Measurements from ENCODE around the gene RAB43.
"Not testable (repeated sequence)": the region's sequence is repeated elsewhere in the genome, so short reads cannot be mapped to it uniquely, and the experiment has no call there.

Gene RAB43

DNA sequence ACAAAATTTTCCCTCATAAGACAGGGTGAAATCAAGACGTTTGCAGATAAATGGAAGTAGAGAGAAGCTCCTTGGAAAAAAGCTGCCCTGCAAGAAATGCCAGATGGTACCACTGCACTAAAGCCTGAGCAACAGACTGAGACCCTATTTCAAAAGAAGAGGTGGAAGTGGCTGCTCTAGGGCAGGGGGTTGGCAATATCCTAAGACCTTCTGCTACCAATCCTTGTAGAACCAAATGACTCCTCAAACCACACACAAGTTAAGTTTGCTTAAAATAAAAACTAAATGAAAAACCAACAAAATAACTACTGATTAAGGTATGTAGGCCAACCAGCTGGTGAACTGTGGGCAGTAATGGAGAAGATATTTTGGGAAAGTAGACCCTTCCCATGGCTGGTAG is 21.3 kb downstream of the RAB43 start:
- no peak for DNase-seq (ENCODE audit: low read depth in 2 of 3, low spot score in 1 of 3)

GRCh38 chr3:129095285-129095684 is 26.3 kb downstream of the RAB43 start:
- no peak for DNase-seq (ENCODE audit: low read depth in 2 of 3, low spot score in 1 of 3)

- not testable (repeated sequence) for DNase-seq (ENCODE audit: low read depth in 2 of 3, low spot score in 1 of 3)
Measured at GRCh38 chr3:129088312-129088711, 33.3 kb downstream of the RAB43 start.

GRCh38 chr3:129087904-129088303 is 33.7 kb downstream of the RAB43 start:
- not testable (repeated sequence) for DNase-seq (ENCODE audit: low read depth in 2 of 3, low spot score in 1 of 3)

DNA sequence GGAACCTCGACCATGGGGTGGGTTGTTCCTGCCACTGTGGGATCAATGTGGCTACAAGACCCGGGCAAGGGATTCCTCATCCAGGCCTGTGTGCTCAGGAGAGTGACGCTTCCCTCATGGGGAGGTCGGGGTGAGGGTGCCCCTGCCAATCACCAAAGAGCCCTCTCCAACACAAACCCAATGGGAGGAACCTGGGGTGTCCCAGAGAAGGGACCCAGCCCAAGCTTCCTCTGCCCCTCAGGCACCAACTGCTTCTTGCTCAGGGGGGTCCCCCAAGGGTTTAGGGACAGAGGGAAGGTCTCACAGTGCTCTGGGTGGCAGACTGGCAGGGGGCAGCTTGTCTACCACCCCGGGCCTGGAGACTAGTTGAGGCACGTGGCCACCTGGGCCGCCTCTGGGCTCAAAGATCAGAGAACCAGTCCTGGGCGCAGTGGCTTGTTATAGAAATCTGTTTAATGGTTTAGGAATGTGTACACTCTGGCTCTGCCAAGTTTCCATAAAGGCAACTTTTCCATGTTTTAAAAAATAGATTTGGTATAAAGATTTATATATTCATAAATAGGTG is 34.4 kb downstream of the RAB43 start:
- no peak for DNase-seq (ENCODE audit: low read depth in 2 of 3, low spot score in 1 of 3)

DNA sequence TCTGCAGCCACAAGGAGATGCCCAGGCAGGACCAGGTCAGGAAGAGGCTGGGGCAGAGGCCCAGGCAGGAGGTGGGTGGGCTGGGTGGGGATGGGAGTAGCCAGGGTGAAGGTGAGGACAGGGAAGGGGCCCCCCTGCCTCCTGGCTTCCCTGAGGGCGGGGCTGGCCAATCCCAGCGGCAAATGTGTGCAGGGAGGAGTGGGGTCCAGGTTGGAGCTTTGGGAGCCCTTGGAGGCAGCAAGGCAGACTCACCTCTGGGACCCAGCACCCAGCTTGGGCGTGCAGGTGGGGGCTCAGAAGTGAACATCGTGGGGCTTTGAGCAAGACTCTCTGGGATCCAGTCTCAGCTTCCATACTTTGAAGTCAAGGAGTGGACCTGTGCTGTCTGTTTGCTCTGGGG is 35.8 kb downstream of the RAB43 start:
- no peak for DNase-seq (ENCODE audit: low read depth in 2 of 3, low spot score in 1 of 3)

DNA sequence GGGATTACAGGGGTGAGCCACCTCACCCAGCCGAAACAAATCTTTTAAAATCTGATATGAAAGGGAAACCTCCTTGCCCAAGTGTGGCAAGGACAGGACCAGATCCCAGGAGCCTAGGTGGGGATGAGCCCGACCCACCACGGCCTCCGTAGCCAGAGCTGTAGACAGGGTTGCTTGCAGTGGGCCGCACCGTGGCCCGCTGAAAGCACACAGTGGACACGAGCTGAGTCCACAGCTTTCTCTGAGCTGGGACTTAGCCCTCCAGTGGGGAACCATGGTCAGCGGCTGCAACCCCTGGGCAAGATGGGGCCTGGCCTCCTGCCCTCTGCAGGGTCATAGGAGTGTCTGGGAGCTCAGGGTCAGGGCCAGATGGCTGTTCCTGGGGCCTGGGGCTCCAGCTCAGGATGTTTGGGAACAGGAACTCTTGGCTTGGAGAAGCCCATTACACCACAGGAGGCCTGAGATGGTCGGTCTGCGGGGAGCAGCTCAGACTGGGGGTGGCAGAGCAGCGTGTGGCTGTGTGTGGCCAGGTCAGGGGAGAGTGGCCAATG is 36.4 kb downstream of the RAB43 start:
- no peak for DNase-seq (ENCODE audit: low read depth in 2 of 3, low spot score in 1 of 3)

DNA sequence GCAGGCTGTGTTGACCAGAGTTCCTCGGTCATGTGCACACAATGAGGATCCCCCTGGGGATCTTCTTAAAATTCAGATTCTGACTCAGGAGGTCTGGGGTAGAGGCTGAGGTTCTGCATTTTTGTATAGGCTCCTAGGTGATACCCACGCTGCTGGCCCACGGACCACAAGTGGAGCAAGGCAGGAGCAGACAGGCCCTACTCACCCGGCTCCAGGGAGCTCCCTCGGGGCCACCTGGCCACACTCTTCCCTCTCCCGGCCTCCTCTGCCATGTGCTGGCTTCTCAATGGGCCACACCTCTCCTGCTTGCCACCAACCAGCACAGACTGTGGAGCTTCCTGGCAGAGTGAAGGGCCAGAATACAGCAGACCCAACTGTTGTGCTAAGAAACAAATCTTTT is 37.1 kb downstream of the RAB43 start:
- DNase-seq (ENCODE audit: low read depth in 2 of 3, low spot score in 1 of 3), result no peak

- DNase-seq (ENCODE audit: low read depth in 2 of 3, low spot score in 1 of 3), result no peak
Measured at GRCh38 chr3:129082026-129082425, 39.6 kb downstream of the RAB43 start.

DNA sequence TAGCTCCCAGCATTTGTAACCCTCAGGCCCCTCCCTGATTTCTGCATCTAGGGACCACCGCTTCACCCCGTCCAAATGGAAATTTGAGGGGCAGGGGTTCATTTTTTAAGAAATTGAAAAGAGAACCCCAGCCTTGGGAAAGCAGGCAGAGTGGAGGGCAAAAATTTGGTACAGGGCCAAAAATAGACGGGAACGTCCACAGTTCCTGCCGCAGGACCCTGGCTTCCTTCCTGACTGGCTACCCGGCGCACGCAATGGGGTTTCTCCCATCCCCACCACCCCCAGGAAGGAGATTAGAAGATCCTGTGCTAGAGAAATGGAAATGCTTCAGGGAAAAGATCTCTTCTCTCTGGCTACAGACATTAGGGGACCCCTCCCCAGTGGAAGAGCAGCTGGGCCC is 40.1 kb downstream of the RAB43 start:
- DNase-seq (ENCODE audit: low read depth in 2 of 3, low spot score in 1 of 3), result no peak

GRCh38 chr3:129078510-129078909 is 43.1 kb downstream of the RAB43 start:
- no peak for DNase-seq (ENCODE audit: low read depth in 2 of 3, low spot score in 1 of 3)

DNA sequence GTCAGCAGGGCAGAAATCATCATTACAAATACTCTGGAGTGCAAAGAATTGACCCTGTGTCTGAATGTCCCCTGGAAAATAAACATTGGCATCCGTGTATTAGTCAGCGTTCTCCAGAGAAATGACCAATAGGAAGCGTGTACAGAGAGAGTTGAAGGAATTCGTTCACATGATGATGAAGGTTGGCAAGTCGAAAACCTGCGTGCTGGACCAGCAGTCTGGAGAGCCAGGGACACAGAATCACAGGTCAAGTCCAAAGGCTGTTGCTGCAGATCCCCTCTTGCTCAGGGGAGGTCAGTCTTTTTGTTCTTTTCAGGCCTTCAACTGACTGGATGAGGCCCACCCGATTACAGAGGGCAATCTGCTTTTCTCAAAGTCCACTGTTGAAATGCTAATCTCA is 44.4 kb downstream of the RAB43 start:
- no peak for DNase-seq (ENCODE audit: low read depth in 2 of 3, low spot score in 1 of 3)

DNA sequence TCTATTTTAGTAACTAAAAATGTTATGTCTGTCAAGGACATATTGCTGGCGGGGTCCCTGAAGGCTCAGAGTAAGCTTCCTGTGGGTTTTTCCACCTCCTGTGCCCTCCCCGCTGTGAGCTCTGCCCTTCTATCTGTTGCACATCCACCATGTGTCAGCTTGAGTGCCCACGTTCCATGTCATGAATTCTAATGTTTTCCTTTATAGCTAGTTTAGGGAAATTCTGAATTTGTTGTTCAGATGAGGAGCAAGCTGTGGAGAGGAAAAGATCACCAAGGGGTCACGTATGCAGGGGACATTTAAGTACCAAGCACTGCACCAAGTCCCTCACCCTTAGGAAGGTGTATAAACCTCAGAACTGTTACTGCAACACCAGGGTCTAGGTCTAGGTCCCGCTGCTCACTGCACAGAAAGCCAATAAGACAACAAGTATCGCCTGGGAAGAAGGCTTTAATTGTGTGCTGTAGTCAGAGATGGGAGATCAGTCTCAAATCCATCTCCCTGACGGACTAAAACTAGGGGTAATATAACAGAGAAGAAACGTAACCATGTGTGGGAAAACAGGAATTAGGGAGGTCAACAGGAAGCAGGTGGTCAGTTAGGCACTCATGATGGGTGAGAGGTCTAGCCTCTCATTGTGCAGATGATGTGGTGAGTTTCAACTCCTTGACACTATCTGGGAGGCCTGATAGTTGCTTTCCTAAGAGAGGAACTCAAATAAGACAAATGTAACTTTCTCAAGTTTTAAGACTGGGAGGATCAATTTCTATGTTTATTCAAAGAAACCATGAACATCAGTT is 51.3 kb downstream of the RAB43 start:
- no peak for DNase-seq (ENCODE audit: low read depth in 2 of 3, low spot score in 1 of 3)

DNA sequence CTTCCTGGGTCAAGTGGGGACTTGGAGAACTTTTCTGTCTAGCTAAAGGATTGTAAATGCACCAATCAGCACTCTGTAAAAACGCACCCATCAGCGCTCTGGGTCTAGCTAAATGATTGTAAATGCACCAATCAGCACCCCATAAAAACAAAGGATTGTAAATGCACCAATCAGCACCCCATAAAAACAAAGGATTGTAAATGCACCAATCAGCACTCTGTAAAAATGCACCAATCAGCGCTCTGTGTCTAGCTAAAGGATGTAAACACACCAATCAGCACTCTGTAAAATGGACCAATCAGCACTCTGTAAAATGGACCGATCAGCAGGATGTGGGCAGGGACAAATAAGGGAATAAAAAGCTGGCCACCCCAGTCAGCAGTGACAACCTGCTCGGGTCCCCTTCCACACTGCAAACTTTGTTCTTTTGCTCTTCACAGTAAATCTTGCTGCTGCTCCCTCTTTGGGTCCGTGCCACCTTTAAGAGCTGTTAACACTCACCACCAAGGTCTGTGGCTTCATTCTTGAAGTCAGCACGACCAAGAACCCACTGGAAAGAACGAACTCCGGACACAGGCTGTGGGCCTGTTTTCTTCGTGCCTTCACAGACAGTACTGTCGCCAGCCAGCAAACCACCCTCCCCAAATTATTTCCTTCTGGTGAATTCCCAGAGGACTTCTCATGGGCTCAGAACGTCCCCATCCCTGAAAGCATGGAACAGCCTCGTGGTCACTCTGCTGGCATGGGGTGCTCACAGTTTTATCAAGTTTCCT is 52.1 kb downstream of the RAB43 start:
- not testable (repeated sequence) for DNase-seq (ENCODE audit: low read depth in 2 of 3, low spot score in 1 of 3)

- DNase-seq (ENCODE audit: low read depth in 2 of 3, low spot score in 1 of 3), result no peak
Measured at GRCh38 chr3:129068291-129068886, 53.2 kb downstream of the RAB43 start.

DNA sequence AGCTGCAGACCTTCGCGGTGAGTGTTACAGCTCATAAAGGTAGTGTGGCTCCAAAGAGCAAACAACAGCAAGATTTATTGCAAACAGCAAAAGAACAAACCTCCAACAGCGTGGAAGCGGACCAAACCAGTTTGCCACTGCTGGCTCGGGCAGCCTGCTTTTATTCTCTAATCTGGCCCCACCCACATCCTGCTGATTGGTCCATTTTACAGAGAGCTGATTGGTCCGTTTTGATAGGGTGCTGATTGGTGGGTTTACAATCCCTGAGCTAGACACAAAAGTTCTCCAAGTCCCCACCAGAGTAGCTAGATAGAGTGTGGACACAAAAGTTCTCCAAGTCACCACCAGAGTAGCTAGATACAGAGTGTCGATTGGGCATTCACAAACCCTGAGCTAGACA is 53.9 kb downstream of the RAB43 start:
- peak in 1 of 3 donors; percentile 27 for DNase-seq (ENCODE audit: low read depth in 2 of 3, low spot score in 1 of 3)

DNA sequence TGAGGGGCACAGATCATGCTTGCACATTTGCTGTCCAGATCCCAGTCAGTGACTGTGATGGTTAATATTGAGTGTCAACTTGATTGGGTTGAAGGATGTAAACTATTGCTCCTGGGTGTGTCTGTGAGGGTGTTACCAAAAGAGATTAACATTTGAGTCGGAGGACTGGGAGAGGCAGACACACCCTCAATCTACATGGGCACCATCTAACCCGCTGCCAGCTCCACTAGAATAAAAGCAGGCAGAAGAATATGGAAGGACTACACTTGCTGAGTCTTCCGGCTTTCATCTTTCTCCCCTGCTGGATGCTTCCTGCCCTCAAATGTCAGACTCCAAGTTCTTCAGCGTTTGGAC is 55.9 kb downstream of the RAB43 start:
- no peak for DNase-seq (ENCODE audit: low read depth in 2 of 3, low spot score in 1 of 3)

DNA sequence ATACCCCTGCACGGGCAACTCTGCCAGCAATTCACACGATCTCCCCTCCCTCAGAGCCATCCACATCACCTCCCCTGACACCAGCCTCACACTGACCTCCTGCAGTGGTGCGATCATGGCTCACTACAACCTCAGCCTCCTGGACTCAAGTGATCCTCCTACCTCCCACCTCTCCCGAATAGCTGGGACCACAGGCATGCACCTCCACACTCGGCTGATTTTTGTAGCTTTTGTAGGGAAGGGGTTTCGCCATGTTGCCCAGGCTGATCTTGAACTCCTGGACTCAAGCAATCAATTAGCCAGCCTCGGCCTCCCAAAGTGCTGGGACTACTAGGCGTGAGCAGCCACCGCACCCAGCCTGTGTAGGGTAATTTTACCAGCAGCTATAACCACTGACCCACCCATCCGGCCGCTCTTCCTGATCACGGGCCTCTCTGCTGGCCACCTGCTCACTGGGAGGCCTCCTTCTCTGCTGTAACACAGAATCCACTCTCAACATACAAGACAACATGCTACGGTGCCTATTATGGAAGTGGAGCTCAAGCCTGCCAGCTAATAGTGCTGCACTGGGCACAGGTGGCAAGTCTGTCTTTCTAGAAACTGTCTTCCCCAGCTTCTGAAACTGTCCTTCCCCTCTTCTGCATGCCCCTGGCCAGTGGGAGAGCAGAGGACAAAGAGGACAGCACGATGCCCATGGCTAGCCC is 56.4 kb downstream of the RAB43 start:
- no peak for DNase-seq (ENCODE audit: low read depth in 2 of 3, low spot score in 1 of 3)

DNA sequence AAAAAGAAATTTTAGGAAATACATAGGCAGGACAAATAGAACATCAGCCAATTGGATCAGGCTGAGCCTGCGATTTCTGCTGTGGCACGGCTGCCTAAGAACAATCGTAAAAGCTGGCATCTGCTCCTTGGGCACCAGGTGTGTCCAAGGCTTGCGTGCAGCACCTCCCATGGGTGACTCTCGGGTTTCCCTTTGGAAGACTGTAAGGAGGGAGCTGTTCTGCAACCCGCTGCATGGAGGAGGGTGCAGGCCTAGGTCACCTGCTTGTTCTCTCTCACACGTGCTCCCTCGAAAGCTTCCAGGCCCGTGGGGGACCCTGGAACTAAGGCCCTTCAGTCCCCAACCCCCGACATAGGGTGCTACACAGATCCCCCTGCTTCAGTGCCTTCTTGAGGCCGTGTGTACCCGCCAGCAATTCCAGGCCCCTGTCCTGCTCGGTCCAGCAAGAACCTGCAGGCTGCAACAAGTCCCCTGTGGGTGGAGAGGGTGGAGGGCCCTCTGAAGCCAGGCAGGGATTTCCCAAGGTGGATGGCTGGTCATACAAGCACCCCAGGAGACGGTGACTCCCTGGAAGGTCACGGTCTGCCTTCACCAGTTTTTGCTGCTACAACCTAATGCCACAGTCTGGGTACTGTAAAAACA is 57.6 kb downstream of the RAB43 start:
- no peak for DNase-seq (ENCODE audit: low read depth in 2 of 3, low spot score in 1 of 3)

DNA sequence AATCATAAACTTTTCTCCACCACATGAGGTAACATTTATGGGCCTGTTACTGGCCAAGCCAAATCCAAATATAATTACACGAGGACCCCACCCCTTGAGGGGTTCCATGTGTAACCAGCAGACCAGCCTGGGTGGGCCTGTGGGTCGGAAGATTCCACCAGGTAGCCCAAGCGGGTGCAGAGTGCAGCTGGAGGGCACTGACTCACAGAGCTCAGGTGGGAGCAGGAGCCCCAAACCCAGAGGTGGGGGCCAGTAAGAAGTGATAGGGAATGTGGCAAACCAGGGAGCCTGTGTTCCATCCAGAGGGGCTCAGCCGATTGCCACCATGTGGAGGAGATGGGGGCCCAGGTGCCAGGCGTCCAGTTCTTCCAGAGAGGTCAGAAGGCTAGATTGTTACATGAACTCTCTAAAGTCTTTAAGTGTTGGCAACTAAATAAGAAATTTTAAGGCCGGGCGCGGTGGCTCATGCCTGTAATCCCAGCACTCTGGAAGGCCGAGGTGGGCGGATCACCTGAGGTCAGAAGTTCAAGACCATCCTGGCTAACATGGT is 58.4 kb downstream of the RAB43 start:
- DNase-seq (ENCODE audit: low read depth in 2 of 3, low spot score in 1 of 3), result no peak
